ENCODE measurements around the gene C16orf96. TPM values are rescaled to one million over a fixed set of nuclear protein-coding genes. Genes with fewer than 3 reads are reported as not detected.
A peak's percentile ranks its signal among the peaks of the same experiment; 100 is the strongest.

C16orf96 gene
- total RNA-seq (2021; fragmentation: NEBNext Ultra II Directional; extraction: Animal tissue kit (Norgen Biotek cat#: 25700)) (1.3 and 1.6 TPM in 2 replicates), polyA plus RNA-seq (2011; rRNA removed) (1.0 and 1.8 TPM in 2 replicates), polyA minus RNA-seq (2011; rRNA and poly(A)+ RNA removed) (1.4 and 1.6 TPM in 2 replicates)
- polyA plus RNA-seq (2011; cell fraction: cytosol; rRNA removed), result 0.97 TPM
- 2.1 TPM for polyA plus RNA-seq (2011; cell fraction: nucleus; rRNA removed)
- polyA plus RNA-seq (2012, experiment 1 of 2), result 1.4 to 2.0 TPM (median 1.5 TPM) in 4 replicates
- 1.1 TPM for polyA plus RNA-seq (2012, experiment 2 of 2)
- polyA plus RNA-seq (2013, experiment 1 of 2), result 0.67 TPM
- 0.72 TPM for polyA plus RNA-seq (2013, experiment 2 of 2)
- polyA minus RNA-seq (2011; cell fraction: cytosol; rRNA and poly(A)+ RNA removed), result 1.5 TPM
- polyA minus RNA-seq (2011; cell fraction: nucleus; rRNA and poly(A)+ RNA removed), result 1.9 TPM
- long read RNA-seq, experiment 1, result 0 reads
- long read RNA-seq, experiment 2, result 0 reads

GRCh38 chr16:4556112-4556511 is at the start of gene C16orf96:
Gene C16orf96, plus strand, starts transcription at chr16:4556340. Its CDS starts 150 bp downstream, at chr16:4556490.
- H4K91ac ChIP-seq (replicated peaks; ENCODE audit: insufficient read length, low read length), result no peak within 1 kb of the TSS
- peaks cover 0 to 3% (median under 1%) of the 10 kb centered on the region in 4 experiments; a peak in 2 of 7 replicates for H3K4me1 ChIP-seq (replicated peaks in 1 of 4; ENCODE audit: control insufficient read depth in 3 of 4, insufficient read depth in 4 of 4, low read length in 3 of 4)
- H4K20me1 ChIP-seq (replicated peaks in 1 of 2; ENCODE audit: control insufficient read depth in 1 of 2, insufficient read depth in 2 of 2, low read length in 2 of 2), result peaks cover 0 to 2% of the 10 kb centered on the region in 2 experiments
- H2BK20ac ChIP-seq (ENCODE audit: low read length), result peak within 1 kb of the TSS; percentile 18; the same call in 1 of the 2 replicates
- no peaks in the 10 kb centered on the region for H3K9me3 ChIP-seq (ENCODE audit: insufficient read depth in 2 of 2, low read depth in 1 of 2, low read length in 1 of 2)
- H3K36me3 ChIP-seq (ENCODE audit: control insufficient read depth in 2 of 4, insufficient read depth in 4 of 4, low read length in 3 of 4), result no peaks in the 10 kb centered on the region
- no peak within 1 kb of the TSS for H4K5ac ChIP-seq (ENCODE audit: insufficient read length, low read depth, low read length)
- H3K79me1 ChIP-seq (ENCODE audit: low read depth, low read length), result no peaks in the 10 kb centered on the region
- H3K23ac ChIP-seq (ENCODE audit: insufficient read length), result no peak within 1 kb of the TSS
- H3K79me2 ChIP-seq (ENCODE audit: control insufficient read depth in 1 of 2, insufficient read depth in 2 of 2, low read length in 2 of 2), result no peaks in the 10 kb centered on the region
- no peaks in the 10 kb centered on the region for H3K23me2 ChIP-seq (ENCODE audit: low read depth, low read length)
- peak within 1 kb of the TSS; percentile 32 for H3K18ac ChIP-seq (ENCODE audit: extremely low read depth, low read length)
- H2AFZ ChIP-seq (ENCODE audit: low read length), result no peak within 1 kb of the TSS
- peak within 1 kb of the TSS; percentile 90 for H2AK5ac ChIP-seq (ENCODE audit: low read depth, low read length)
- FAIRE-seq (no peak), DNase-seq (ENCODE audit: low read depth in 1 of 2, low spot score in 2 of 2) (no peak)
- H3K27me3 ChIP-seq (replicated peaks in 1 of 4; ENCODE audit: control insufficient read depth in 3 of 4, extremely low read depth in 1 of 4, insufficient read depth in 3 of 4, low read length in 3 of 4), result no peaks in the 10 kb centered on the region
- H3K4ac ChIP-seq (replicated peaks; ENCODE audit: insufficient read length, low read depth, low read length), result no peak within 1 kb of the TSS
- H4K8ac ChIP-seq (ENCODE audit: extremely low read depth, insufficient read depth, low read length), result no peak within 1 kb of the TSS
- H2BK5ac ChIP-seq (ENCODE audit: low read depth, low read length), result no peak within 1 kb of the TSS
- H3K56ac ChIP-seq (replicated peaks; ENCODE audit: insufficient read length, low read depth, low read length), result no peak within 1 kb of the TSS
- no peak within 1 kb of the TSS for H3K14ac ChIP-seq (ENCODE audit: insufficient read length)
- H2BK12ac ChIP-seq (ENCODE audit: low read depth, low read length), result no peak within 1 kb of the TSS
- no peak within 1 kb of the TSS; a peak in 1 of 8 replicates for H3K4me3 ChIP-seq (ENCODE audit: extremely low read depth in 1 of 4, insufficient read depth in 2 of 4, low read depth in 3 of 4, low read length in 4 of 4)
- 0 out of 2 replicates have a peak within 1 kb of the TSS, but pooled peaks have one; percentile 5 for H2BK15ac ChIP-seq (ENCODE audit: low read length)
- H3K9ac ChIP-seq (replicated peaks in 1 of 4; ENCODE audit: extremely low read depth in 1 of 4, low read depth in 3 of 4, low read length in 3 of 4), result no peak within 1 kb of the TSS
- CTCF ChIA-PET (ENCODE audit: partially characterized antibody), result interaction anchor here (0.6 to 40.7 kb wide), 8 partner anchors 8 to 94 kb away, joined by 3 to 968 read pairs (median 4); no protein-coding TSS in a partner anchor
- 85% methylated on average over 4 of the region's 4 CpGs; no CpG with 5 or more reads in 1 of the 2 experiments for WGBS, 2 experiments (ENCODE audit: extremely low coverage in 1 of 2, insufficient coverage in 1 of 2, insufficient read length in 1 of 2, insufficient replicate concordance in 2 of 2, low coverage in 1 of 2, low lambda C conversion rate in 2 of 2, missing lambda C conversion rate in 1 of 2)
- H3K4me2 ChIP-seq (ENCODE audit: insufficient read depth in 1 of 2, low read depth in 2 of 2, low read length in 2 of 2), result no peak within 1 kb of the TSS
- POLR2A ChIA-PET (ENCODE audit: partially characterized antibody), result interaction anchor here (1.3 to 1.7 kb wide), 7 partner anchors 9 to 98 kb away, joined by 3 to 9 read pairs (median 4); no protein-coding TSS in a partner anchor
- H2BK120ac ChIP-seq (replicated peaks; ENCODE audit: low read depth, low read length), result no peak within 1 kb of the TSS
- no peak within 1 kb of the TSS for H3K27ac ChIP-seq (ENCODE audit: low read depth, low read length)
- TF ChIP-seq KDM5A (IDR thresholded peaks at IDR 0.05; ENCODE audit: low read length), result no peak
- TF ChIP-seq CBX8 (IDR thresholded peaks at IDR 0.05; ENCODE audit: borderline replicate concordance, low read depth, low read length), result no peak
- TF ChIP-seq ASH2L (IDR thresholded peaks at IDR 0.05; ENCODE audit: low read length), result no peak
- TF ChIP-seq CHD1 (IDR thresholded peaks at IDR 0.05; ENCODE audit: low read depth, low read length), result no peak
- TF ChIP-seq RXRA (IDR thresholded peaks at IDR 0.05; ENCODE audit: insufficient read depth, low read depth, low read length), result no peak
- no peak for TF ChIP-seq YY1 (IDR thresholded peaks at IDR 0.05; ENCODE audit: low read depth, low read length)
- TF ChIP-seq BCL11A (IDR thresholded peaks at IDR 0.05; ENCODE audit: low read depth in 2 of 2, low read length in 2 of 2), result no peak
- TF ChIP-seq POU5F1 (IDR thresholded peaks at IDR 0.05; ENCODE audit: low read depth, low read length), result no peak
- no peak for TF ChIP-seq RBBP5 (IDR thresholded peaks at IDR 0.05; ENCODE audit: borderline replicate concordance, low read depth, low read length)
- TF ChIP-seq NANOG (IDR thresholded peaks at IDR 0.05; ENCODE audit: insufficient read depth, low read depth, low read length, poor library complexity, severe bottlenecking), result no peak

Data from H1 (cell line).